GM19468 (cell line): ENCODE data around the gene LHFPL6.

ENCODE experiments used
- ATAC-seq: cut with Tn5 transposase; IDR thresholded peaks from one replicate; pipeline ENCODE4 v1.9.1; 2021; ENCODE audit warnings: mild to moderate bottlenecking, moderate library complexity, moderate number of reproducible peaks; ENCODE audit not compliant: unreplicated experiment; ENCODE audit errors: extremely low read depth

LHFPL6 gene

GRCh38 chr13:39596685-39597084, 6.3 kb downstream of the LHFPL6 start:
- ATAC-seq = no peak

GRCh38 chr13:39596176-39596575, 6.8 kb downstream of the LHFPL6 start:
- no peak for ATAC-seq

- no peak for ATAC-seq
These were observed 12.4 kb downstream of the LHFPL6 start for GRCh38 chr13:39590466-39591036.

- no peak for ATAC-seq
These were observed 14.6 kb downstream of the LHFPL6 start for GRCh38 chr13:39588384-39588783.

- ATAC-seq = no peak
These were observed 15.1 kb downstream of the LHFPL6 start for GRCh38 chr13:39587939-39588338.

GRCh38 chr13:39586958-39587605, 15.9 kb downstream of the LHFPL6 start:
- ATAC-seq = no peak

- ATAC-seq = no peak
These were observed 16.8 kb downstream of the LHFPL6 start for GRCh38 chr13:39586151-39586550.

- no peak for ATAC-seq
These were observed 17.8 kb downstream of the LHFPL6 start for GRCh38 chr13:39585219-39585618.

- ATAC-seq = no peak
These were observed 22.0 kb downstream of the LHFPL6 start for GRCh38 chr13:39580881-39581575.

- no peak for ATAC-seq
These were observed 24.1 kb downstream of the LHFPL6 start for GRCh38 chr13:39578821-39579291.

- ATAC-seq = no peak
These were observed 25.0 kb downstream of the LHFPL6 start for GRCh38 chr13:39577838-39578491.

- ATAC-seq = no peak
These were observed 25.8 kb downstream of the LHFPL6 start for GRCh38 chr13:39577203-39577602.

- no peak for ATAC-seq
These were observed 27.3 kb downstream of the LHFPL6 start for GRCh38 chr13:39575641-39576238.

GRCh38 chr13:39571502-39572092, 31.4 kb downstream of the LHFPL6 start:
- no peak for ATAC-seq

- no peak for ATAC-seq
These were observed 35.4 kb downstream of the LHFPL6 start for GRCh38 chr13:39567569-39567968.

- ATAC-seq = no peak
These were observed 36.6 kb downstream of the LHFPL6 start for GRCh38 chr13:39566216-39566869.

- ATAC-seq = no peak
These were observed 37.7 kb downstream of the LHFPL6 start for GRCh38 chr13:39565036-39565949.

GRCh38 chr13:39563470-39563735, 39.6 kb downstream of the LHFPL6 start:
- no peak for ATAC-seq

GRCh38 chr13:39561971-39562370, 41.0 kb downstream of the LHFPL6 start:
- no peak for ATAC-seq
